ENCODE data around the gene OOSP4B. TPM values are rescaled to one million over a fixed set of nuclear protein-coding genes. Genes with fewer than 3 reads are reported as not detected.

OOSP4B gene
- total and polyA plus RNA-seq, 2 of the 8 experiments (the other 6 are each of a cell fraction or from before 2014, with no cell fraction given), result not detected

DNA sequence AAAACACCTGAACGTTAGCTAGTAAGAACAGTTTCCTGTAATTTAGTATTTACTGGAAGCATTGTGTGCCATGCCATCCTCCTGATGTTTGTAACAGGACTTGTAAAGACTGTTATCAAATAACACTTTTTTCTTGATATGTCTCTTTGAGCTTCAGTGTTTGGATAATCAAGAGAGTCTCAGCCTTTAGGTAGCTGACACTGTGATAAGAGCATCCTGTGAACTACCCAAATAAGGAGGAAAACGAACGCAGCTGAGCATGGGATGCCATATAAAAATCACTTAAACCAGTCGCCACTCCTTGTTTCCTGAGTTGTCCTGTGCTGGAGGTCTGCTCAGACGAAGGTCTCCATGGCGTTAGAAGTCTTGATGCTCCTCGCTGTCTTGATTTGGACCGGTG lies 23.1 kb downstream of the OOSP4B start, which contains the start of gene OOSP2:
Gene OOSP2, plus strand, starts transcription at position 301 of the 400 bp plus-strand sequence. Its CDS starts 51 bp downstream, at position 352.
- H2BK12ac ChIP-seq (ENCODE audit: low read depth, low read length), result no peak within 1 kb of the TSS
- TF ChIP-seq TAF1 (IDR thresholded peaks at IDR 0.05; ENCODE audit: low read depth, low read length) (no peak), SP2 (IDR thresholded peaks at IDR 0.05; ENCODE audit: low read length) (no peak), HDAC6 (IDR thresholded peaks at IDR 0.05; ENCODE audit: low read depth, low read length) (no peak), TEAD4 (IDR thresholded peaks at IDR 0.05; ENCODE audit: low read depth, low read length) (no peak), RBBP5 (IDR thresholded peaks at IDR 0.05; ENCODE audit: borderline replicate concordance, low read depth, low read length) (no peak), SIN3A (conservative IDR thresholded peaks at IDR 0.05 in 1 of 2, IDR thresholded peaks at IDR 0.05 in 1 of 2; ENCODE audit: low read depth in 1 of 2, low read length in 2 of 2) (no peak), GTF2F1 (IDR thresholded peaks at IDR 0.05; ENCODE audit: borderline replicate concordance, low read depth, low read length) (no peak), NRF1 (IDR thresholded peaks at IDR 0.05; ENCODE audit: low read depth, low read length) (no peak), CREB1 (IDR thresholded peaks at IDR 0.05) (no peak), SIRT6 (IDR thresholded peaks at IDR 0.05; ENCODE audit: low read length) (no peak), POU5F1 (IDR thresholded peaks at IDR 0.05; ENCODE audit: low read depth, low read length) (no peak), CHD1 (IDR thresholded peaks at IDR 0.05; ENCODE audit: low read depth, low read length) (no peak), PHF8 (conservative IDR thresholded peaks at IDR 0.05; ENCODE audit: low read depth, low read length) (no peak)
- TF ChIP-seq, protein P1, sequence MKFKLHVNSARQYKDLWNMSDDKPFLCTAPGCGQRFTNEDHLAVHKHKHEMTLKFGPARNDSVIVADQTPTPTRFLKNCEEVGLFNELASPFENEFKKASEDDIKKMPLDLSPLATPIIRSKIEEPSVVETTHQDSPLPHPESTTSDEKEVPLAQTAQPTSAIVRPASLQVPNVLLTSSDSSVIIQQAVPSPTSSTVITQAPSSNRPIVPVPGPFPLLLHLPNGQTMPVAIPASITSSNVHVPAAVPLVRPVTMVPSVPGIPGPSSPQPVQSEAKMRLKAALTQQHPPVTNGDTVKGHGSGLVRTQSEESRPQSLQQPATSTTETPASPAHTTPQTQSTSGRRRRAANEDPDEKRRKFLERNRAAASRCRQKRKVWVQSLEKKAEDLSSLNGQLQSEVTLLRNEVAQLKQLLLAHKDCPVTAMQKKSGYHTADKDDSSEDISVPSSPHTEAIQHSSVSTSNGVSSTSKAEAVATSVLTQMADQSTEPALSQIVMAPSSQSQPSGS (IDR thresholded peaks at IDR 0.05; ENCODE audit: low read length), result no peak

More for the DNA sequence above, 23.1 kb downstream of the OOSP4B start, which contains the start of gene OOSP2:
- Histone ChIP-seq H3K27ac (ENCODE audit: low read depth, low read length) (no peak within 1 kb of the TSS), H3K14ac (ENCODE audit: insufficient read length) (no peak within 1 kb of the TSS), H3K23me2 (ENCODE audit: low read depth, low read length) (no peaks in the 10 kb centered on the region), H3K79me1 (ENCODE audit: low read depth, low read length) (no peaks in the 10 kb centered on the region), H3K4me2 (ENCODE audit: insufficient read depth in 1 of 2, low read depth in 2 of 2, low read length in 2 of 2) (no peak within 1 kb of the TSS), H3K36me3 (ENCODE audit: control insufficient read depth in 2 of 4, insufficient read depth in 4 of 4, low read length in 3 of 4) (no peaks in the 10 kb centered on the region), H4K91ac (replicated peaks; ENCODE audit: insufficient read length, low read length) (no peak within 1 kb of the TSS), H3K27me3 (replicated peaks in 1 of 4; ENCODE audit: control insufficient read depth in 3 of 4, extremely low read depth in 1 of 4, insufficient read depth in 3 of 4, low read length in 3 of 4) (no peaks in the 10 kb centered on the region), H3K9ac (replicated peaks in 1 of 4; ENCODE audit: extremely low read depth in 1 of 4, low read depth in 3 of 4, low read length in 3 of 4) (no peak within 1 kb of the TSS), H3K23ac (ENCODE audit: insufficient read length) (no peak within 1 kb of the TSS), H3K18ac (ENCODE audit: extremely low read depth, low read length) (no peak within 1 kb of the TSS), H3K9me3 (ENCODE audit: insufficient read depth in 2 of 2, low read depth in 1 of 2, low read length in 1 of 2) (no peaks in the 10 kb centered on the region), H2BK20ac (ENCODE audit: low read length) (no peak within 1 kb of the TSS), H2AFZ (ENCODE audit: low read length) (no peak within 1 kb of the TSS), H2AK5ac (ENCODE audit: low read depth, low read length) (no peak within 1 kb of the TSS), H3K4ac (replicated peaks; ENCODE audit: insufficient read length, low read depth, low read length) (no peak within 1 kb of the TSS), H4K8ac (ENCODE audit: extremely low read depth, insufficient read depth, low read length) (no peak within 1 kb of the TSS), H3K4me3 (ENCODE audit: extremely low read depth in 1 of 4, insufficient read depth in 2 of 4, low read depth in 3 of 4, low read length in 4 of 4) (no peak within 1 kb of the TSS), H2BK120ac (replicated peaks; ENCODE audit: low read depth, low read length) (no peak within 1 kb of the TSS), H3K4me1 (replicated peaks in 1 of 4; ENCODE audit: control insufficient read depth in 3 of 4, insufficient read depth in 4 of 4, low read length in 3 of 4) (peaks cover 0 to 3% (median 0%) of the 10 kb centered on the region in 4 experiments; a peak in 1 of 7 replicates), H2BK5ac (ENCODE audit: low read depth, low read length) (no peak within 1 kb of the TSS), H4K5ac (ENCODE audit: insufficient read length, low read depth, low read length) (no peak within 1 kb of the TSS), H4K20me1 (replicated peaks in 1 of 2; ENCODE audit: control insufficient read depth in 1 of 2, insufficient read depth in 2 of 2, low read length in 2 of 2) (no peaks in the 10 kb centered on the region), H3K56ac (replicated peaks; ENCODE audit: insufficient read length, low read depth, low read length) (no peak within 1 kb of the TSS), H2BK15ac (ENCODE audit: low read length) (no peak within 1 kb of the TSS), H3K79me2 (ENCODE audit: control insufficient read depth in 1 of 2, insufficient read depth in 2 of 2, low read length in 2 of 2) (no peaks in the 10 kb centered on the region)
- 89% methylated on average over 8 of the region's 8 CpGs; no CpG with 5 or more reads in 1 of the 2 experiments for WGBS, 2 experiments (ENCODE audit: extremely low coverage in 1 of 2, insufficient coverage in 1 of 2, insufficient read length in 1 of 2, insufficient replicate concordance in 2 of 2, low coverage in 1 of 2, low lambda C conversion rate in 2 of 2, missing lambda C conversion rate in 1 of 2)
- DNase-seq (ENCODE audit: low read depth in 1 of 2, low spot score in 2 of 2), result no peak
- ChIA-PET CTCF (ENCODE audit: partially characterized antibody) (interaction anchor here (1.5 kb wide), 1 partner anchor 14 kb away, joined by 4 read pairs; no protein-coding TSS in a partner anchor), POLR2A (ENCODE audit: partially characterized antibody) (no interaction called here)
- FAIRE-seq, result no peak

Data from H1 (cell line).